Amniotic epithelial cell (primary cell): ENCODE data around the gene STOX1.
A peak's percentile ranks its signal among the peaks of the same experiment; 100 is the strongest.
"Not testable (repeated sequence)": the region's sequence is repeated elsewhere in the genome, so short reads cannot be mapped to it uniquely, and the experiment has no call there.

ENCODE experiments used
- DNase-seq: peaks from one replicate; pipeline ENCODE4 v3.0.0-alpha.2; 2010; ENCODE audit warnings: low read depth

The STOX1 gene

GRCh38 chr10:68829952-68830351 is 2.6 kb downstream of the STOX1 start:
- DNase-seq: no peak

DNA sequence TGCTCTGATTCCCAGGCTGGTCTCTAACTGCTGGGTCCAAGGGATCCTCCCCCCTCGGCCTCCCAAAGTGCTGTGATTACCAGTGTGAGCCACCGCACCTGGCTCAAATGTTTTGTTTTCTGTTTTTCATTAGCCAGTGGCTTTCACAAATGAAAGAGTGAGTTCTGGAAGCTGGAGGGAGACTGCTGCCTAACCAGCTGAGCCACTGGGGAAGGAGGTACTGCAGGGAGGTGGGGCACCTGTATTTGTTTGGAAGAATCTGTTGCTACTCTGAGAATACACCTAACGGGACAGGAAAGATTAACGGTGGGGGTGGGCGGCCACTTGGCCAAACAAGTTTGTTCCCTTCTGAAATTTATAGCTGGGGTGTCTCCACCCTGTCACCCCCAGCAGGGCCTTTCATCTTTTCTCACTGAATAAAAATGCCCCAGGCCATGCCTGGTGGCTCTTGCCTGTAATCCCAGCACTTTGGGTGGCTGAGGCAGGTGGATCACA is 4.7 kb downstream of the STOX1 start:
- DNase-seq: no peak

DNA sequence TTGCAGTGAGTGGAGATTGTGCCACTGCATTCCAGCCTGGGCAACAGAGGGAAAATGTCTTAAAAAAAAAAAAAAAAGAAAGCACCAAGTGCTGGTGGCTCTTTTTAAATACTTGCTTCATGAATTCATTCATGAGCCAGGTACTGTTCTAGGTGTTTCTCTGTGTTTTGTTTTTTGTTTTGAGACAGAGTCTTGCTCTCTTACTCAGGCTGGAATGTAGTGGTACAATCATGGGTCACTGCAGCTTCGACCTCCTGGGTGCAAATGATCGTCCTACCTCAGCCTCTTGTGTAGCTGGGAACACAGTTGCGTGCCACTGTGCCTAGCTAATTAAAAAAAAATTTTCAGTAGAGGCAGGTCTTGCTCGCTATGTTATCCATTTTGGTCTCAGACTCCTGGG is 5.3 kb downstream of the STOX1 start:
- no peak for DNase-seq

DNA sequence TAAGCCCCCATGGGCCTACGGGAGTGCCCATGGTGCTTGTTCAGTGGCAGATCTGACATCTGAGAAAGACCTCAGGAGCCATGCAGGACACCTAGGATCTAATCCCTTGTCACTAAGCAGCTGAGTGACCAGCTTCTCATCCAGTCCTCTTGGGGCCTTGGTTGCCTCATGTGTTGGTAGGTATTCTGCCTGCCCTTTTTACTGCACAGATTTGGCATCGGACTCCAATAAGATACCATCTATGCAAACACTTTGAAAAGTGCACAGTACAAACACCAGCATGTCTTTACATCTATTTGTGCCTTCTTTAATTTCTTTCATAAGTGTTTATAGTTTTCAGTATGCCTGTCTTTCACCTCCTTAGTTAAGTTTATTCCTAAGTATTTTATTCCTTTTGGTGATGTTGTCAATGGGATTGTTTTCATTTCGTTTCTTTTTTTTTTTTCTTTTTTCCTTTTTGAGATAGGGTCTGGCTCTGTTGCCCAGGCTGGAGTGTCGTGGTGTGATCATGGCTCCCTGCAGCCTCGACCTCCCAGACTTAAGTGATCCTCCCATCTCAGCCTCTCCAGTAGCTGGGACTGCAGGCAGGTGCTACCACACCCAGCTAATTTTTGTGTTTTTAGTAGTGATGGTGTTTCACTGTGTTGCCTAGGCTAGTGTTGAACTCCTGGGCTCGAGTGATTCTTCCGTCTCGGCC is 10.4 kb downstream of the STOX1 start:
- no peak for DNase-seq

GRCh38 chr10:68840650-68841049 is 13.3 kb downstream of the STOX1 start:
- not testable (repeated sequence) for DNase-seq

GRCh38 chr10:68848281-68848680 is 20.9 kb downstream of the STOX1 start:
- DNase-seq: no peak

GRCh38 chr10:68848806-68849205 is 21.5 kb downstream of the STOX1 start:
- DNase-seq: no peak

DNA sequence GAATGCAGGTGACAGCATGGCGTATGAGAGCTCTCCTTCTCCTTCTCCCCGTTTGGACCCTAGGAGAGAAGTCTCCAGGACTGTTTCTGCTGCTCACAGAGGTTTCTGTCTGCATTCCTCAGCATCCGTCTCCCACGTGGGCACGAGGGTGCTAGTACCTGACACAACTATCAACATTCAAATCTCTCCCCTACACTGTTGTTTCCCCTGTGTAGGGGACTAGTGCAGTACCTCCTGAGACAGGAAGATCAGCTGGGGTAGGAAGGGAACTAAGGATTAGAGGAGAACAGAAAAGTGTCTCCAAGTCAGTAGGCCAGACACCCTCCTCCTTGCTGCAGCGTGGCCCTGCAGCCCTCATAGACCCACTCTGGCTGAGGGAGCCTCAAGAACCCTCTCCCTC is 29.0 kb downstream of the STOX1 start:
- DNase-seq: no peak

GRCh38 chr10:68857005-68857404 is 29.7 kb downstream of the STOX1 start:
- no peak for DNase-seq

- peak; percentile 42 for DNase-seq
These were observed 33.9 kb downstream of the STOX1 start for GRCh38 chr10:68861253-68861652.

- DNase-seq: no peak
These were observed 37.3 kb downstream of the STOX1 start for GRCh38 chr10:68864611-68865010.

GRCh38 chr10:68868173-68868572 is 40.8 kb downstream of the STOX1 start:
- DNase-seq: not testable (repeated sequence)

GRCh38 chr10:68869623-68870022 is 42.3 kb downstream of the STOX1 start:
- peak; percentile 13 for DNase-seq

DNA sequence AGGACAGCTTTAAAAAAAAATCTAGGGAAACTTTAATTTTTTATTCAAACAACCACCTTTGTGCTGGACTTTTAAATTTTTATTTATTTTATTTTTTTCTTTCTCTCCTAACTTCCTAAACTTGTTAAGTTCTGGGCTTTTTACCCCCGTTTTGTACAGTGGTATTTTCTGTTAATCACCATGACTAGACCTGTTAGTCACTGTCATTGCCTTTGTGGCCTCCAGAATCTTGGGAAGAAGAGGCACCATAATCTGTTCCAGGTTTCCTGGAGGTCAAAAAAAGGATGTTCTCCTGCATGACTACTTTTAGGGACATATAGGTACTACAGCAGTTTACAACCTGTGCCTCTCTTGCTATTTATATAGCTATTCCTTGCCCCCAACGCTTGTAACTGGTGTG is 42.7 kb downstream of the STOX1 start:
- no peak for DNase-seq

DNA sequence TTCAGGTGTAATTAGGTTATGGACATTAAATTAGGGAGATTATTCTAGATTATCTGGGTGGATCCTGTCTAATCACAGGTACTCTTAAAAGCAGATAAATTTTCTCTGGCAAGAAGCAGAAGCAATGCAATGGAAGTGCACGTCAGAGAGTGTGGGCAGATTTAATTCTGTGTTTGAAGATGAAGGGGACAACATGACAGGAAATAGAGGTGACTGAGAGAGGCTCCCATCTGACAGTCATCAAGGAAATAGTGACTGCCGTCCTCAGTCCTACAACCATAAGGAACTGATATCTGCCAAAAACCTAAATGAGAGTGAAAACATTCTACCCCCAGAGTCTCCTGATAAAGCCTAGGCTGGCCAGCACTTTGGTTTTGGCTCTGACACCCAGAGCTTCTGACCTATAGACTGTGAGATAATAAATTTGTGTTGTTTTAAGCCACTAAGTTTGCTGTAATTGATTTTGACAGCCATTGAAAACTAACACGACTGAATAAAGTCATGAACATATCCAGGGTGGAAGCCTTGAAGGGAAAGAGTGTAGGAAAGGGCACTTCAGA is 43.3 kb downstream of the STOX1 start:
- DNase-seq: no peak

DNA sequence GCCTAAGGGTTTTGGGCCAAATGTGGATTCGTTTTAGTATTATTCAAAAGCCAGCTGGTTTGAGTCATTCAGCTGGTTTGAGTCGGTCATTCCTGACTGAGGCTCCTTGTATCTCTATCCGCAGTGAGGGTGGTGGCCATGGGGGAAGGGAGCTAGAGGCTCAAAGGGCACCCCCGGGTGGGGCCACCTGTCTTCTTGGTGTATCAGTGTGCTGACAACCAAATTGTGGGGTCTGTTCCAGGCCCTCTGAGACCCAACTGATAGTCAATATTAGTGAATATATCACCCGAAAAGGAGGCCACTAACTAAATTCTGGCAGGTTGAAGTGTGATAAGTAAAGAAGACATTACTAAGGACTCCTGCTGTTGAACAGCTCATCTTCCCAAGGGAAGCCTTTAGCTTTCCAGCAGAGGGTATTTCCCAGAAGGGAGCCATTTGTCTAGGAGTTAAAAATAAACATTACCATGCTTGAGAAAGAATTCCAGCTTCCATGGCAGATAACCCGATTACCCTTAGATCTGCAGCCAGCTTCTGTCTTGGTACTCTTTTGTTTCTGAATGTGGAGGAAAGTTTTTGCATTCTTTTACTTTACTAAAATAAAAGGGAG is 43.9 kb downstream of the STOX1 start:
- DNase-seq: peak; percentile 72

GRCh38 chr10:68871731-68872342 is 44.5 kb downstream of the STOX1 start:
- peak; percentile 91 for DNase-seq

DNA sequence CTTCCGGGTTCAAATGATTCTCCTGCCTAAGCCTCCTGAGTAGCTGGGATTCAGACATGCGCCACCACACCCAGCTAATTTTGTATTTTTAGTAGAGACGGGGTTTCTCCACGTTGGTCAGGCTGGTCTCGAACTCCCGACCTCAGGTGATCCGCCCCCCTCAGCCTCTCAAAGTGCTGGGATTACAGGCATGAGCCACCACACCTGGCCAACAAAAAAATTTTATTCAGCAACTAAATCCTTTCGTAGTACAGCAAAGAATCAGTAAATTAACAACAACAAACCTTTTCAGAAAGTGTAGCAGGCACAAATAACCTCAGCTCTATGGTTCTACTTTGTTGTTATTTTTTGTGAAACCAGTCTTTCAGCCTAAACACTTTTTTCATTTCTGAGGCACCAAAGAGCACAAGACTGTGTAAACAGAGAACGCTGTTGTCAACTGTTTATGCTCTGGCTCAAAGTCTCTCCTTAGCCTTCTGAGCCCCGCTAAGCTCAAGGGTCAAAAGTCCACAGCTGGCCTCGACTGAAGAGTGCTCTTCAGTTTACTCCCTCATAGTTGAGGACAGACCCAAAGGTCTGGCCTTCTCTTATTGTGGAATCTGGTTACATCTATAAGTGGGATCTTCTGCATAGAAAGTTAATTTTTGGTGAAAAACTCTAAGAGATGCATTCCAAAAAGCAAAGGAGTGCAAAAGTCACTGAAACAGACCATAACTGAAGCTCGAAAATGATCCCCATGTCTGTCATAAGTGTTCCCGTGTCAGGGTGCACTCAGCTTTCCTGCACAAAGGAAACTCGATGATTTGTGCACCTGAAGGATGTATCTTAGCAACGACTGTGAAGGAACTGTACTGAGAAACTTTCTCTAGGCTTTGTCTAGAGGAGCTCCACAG is 49.2 kb downstream of the STOX1 start:
- DNase-seq: peak; percentile 5

DNA sequence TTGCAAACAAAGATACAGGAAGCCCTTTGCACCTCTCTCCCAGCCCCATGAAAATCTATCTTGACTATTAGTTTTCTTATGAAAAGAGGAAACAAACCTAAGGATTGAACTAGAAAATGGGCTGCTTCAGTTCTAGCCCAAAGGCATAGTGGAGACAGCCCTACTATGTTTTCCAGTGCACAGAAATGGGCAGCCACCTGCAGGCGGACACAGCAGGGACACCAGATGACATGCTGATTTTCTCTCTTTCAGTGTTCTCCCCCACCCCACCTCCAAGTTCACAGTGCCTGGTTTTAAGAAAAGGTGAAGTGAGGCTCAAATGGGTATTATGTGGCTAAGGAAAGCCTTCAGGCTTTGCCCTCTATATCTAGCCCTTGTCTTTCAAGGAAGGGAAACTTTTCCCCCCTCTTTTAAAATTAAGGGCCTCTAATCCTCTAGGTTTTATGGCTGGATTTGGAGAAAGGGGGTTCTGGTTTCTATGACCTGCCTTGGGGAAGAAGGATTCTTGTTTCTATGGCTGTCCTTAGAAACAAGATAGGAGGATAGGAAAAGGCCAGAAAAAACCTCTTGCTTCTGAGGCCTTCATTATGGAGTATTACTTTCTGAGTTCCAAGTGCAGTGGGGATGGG is 50.3 kb downstream of the STOX1 start:
- no peak for DNase-seq

DNA sequence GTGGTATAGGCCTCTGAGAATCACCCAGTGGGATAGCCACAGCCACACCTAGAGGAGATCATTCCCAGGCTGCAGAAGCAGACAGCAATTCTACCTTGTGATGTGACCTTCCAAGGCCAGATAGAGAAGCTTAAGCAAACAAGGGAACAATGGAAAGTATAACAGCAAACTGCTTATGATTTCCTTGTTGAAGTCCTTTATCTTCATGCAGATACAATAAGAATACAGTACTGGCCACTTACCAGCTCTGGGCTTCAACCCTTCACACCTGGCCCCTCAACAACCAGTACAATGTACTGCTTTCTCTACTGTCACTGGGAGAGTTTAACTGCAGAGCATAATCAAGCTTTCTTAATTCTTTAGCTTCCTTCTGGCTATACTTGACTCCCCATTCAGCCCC is 51.2 kb downstream of the STOX1 start:
- no peak for DNase-seq

DNA sequence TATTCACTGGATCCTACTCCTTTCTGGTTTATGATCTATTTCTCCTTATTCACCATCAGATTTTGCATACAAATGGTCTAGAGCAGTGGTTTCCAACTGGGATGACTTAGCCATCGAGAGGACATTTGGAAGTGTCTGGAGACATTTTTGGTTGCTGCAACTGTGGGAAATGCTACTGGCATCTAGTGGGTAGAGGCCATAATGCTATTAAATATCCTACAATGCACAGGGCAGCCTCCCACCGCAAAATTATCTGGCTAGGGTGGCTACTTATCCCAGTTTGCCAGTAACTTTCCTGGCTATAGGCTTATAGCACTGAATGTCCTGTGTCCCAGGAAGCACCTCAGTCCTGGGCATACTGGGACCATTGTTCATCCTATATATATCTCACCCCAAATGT is 52.3 kb downstream of the STOX1 start:
- DNase-seq: no peak

GRCh38 chr10:68880181-68880580 is 52.9 kb downstream of the STOX1 start:
- DNase-seq: no peak
